ENCODE measurements around the gene TGFBR2. TPM values are rescaled to one million over a fixed set of nuclear protein-coding genes. Genes with fewer than 3 reads are reported as not detected.

TGFBR2 gene
- total RNA-seq, 1 donor from 2014 or later, result 39.9 TPM

DNA sequence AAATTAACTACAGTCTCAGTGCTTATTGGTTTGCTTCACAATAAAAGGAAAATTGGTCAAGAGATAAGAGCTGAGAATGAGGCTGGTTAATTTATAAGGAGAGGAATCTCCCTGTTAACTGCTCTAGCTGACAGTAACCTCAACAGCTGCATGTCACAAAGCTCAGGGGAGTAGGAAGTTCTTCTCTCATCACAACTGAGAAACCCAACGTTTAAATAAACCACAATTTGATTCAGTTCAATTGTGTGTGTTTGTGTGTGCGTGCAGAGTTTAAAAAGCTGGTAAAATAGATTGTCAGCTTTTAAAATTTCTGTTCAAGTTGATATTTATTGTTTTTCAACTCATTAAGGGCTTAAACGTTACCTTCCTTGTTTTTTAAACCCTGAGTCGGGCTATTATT, 3.5 kb upstream of the TGFBR2 start:
- Histone ChIP-seq H3K4me2 (ENCODE audit: low read length) (no peak overlapping the region), H3K36me3 (ENCODE audit: insufficient read depth, low read length) (no peaks in the 10 kb centered on the region), H3K9ac (ENCODE audit: low read length) (no peak overlapping the region), H2AFZ (ENCODE audit: low read depth, low read length) (no peak overlapping the region), H3K79me2 (ENCODE audit: insufficient read depth, low read length) (peaks cover 14% of the 10 kb centered on the region), H3K27me3 (ENCODE audit: insufficient read depth, low read length) (no peaks in the 10 kb centered on the region), H3K4me3 (ENCODE audit: insufficient read depth, low read depth, low read length) (no peak overlapping the region), H3K4me1 (ENCODE audit: insufficient read depth, low read length) (peaks cover 6% of the 10 kb centered on the region), H3K27ac (ENCODE audit: low read depth, low read length) (no peak overlapping the region), H4K20me1 (ENCODE audit: insufficient read depth, low read length) (no peaks in the 10 kb centered on the region), H3K9me3 (ENCODE audit: insufficient read depth, low read depth, low read length) (no peaks in the 10 kb centered on the region)
- no peak overlapping the region for H3K4me3 Mint-ChIP-seq (ENCODE audit: unreplicated experiment)
- peaks cover 18% of the 10 kb centered on the region for H3K4me1 Mint-ChIP-seq (ENCODE audit: low read depth, unreplicated experiment)
- no peaks in the 10 kb centered on the region for H3K27me3 Mint-ChIP-seq (ENCODE audit: low read depth, unreplicated experiment)
- H3K27ac Mint-ChIP-seq (ENCODE audit: unreplicated experiment), result no peak overlapping the region
- FAIRE-seq (no peak), DNase-seq (ENCODE audit: low read depth) (no peak)
- H3K9me3 Mint-ChIP-seq (ENCODE audit: unreplicated experiment), result no peaks in the 10 kb centered on the region
- peaks cover 1% of the 10 kb centered on the region for H3K36me3 Mint-ChIP-seq (ENCODE audit: low read depth, unreplicated experiment)
- TF ChIP-seq CTCF (IDR thresholded peaks at IDR 0.05; ENCODE audit: insufficient read depth, low read depth, low read length) (no peak), EZH2 (IDR thresholded peaks at IDR 0.05; ENCODE audit: insufficient read depth, low read length) (no peak)

DNA sequence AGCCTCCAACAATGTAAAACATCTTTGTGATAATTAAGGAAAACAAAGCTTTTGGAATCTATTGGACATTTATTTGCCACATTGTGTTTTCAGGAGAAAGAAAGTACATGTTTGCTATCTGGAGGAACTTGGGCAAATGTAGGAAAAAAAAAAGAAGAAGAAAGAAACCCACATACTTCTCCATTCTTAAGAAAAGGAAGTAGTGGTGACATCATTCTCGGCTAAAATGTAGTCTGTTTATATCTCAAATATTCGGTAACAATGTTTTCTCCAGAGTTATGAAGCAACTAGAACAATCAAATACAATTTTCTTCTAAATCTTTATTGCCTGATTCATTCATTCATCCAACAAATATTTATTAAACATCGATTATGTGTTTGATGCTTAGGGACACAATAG, 2.3 kb upstream of the TGFBR2 start:
- no peak overlapping the region for H2AFZ ChIP-seq (ENCODE audit: low read depth, low read length)
- Mint-ChIP-seq H3K27ac (ENCODE audit: unreplicated experiment) (no peak overlapping the region), H3K9me3 (ENCODE audit: unreplicated experiment) (no peaks in the 10 kb centered on the region), H3K4me3 (ENCODE audit: unreplicated experiment) (no peak overlapping the region), H3K4me1 (ENCODE audit: low read depth, unreplicated experiment) (peaks cover 24% of the 10 kb centered on the region), H3K27me3 (ENCODE audit: low read depth, unreplicated experiment) (no peaks in the 10 kb centered on the region), H3K36me3 (ENCODE audit: low read depth, unreplicated experiment) (peaks cover 1% of the 10 kb centered on the region)
- H3K36me3 ChIP-seq (ENCODE audit: insufficient read depth, low read length), result no peaks in the 10 kb centered on the region
- H3K9me3 ChIP-seq (ENCODE audit: insufficient read depth, low read depth, low read length), result no peaks in the 10 kb centered on the region
- peaks cover 8% of the 10 kb centered on the region for H4K20me1 ChIP-seq (ENCODE audit: insufficient read depth, low read length)
- H3K4me3 ChIP-seq (ENCODE audit: insufficient read depth, low read depth, low read length), result no peak overlapping the region
- peaks cover 6% of the 10 kb centered on the region for H3K4me1 ChIP-seq (ENCODE audit: insufficient read depth, low read length)
- no peak overlapping the region for H3K9ac ChIP-seq (ENCODE audit: low read length)
- TF ChIP-seq CTCF (IDR thresholded peaks at IDR 0.05; ENCODE audit: insufficient read depth, low read depth, low read length), result no peak
- TF ChIP-seq EZH2 (IDR thresholded peaks at IDR 0.05; ENCODE audit: insufficient read depth, low read length), result no peak
- DNase-seq (ENCODE audit: low read depth), result no peak
- H3K27ac ChIP-seq (ENCODE audit: low read depth, low read length), result no peak overlapping the region
- no peak overlapping the region for H3K4me2 ChIP-seq (ENCODE audit: low read length)
- FAIRE-seq, result peak; percentile 26
- peaks cover 25% of the 10 kb centered on the region for H3K79me2 ChIP-seq (ENCODE audit: insufficient read depth, low read length)
- no peaks in the 10 kb centered on the region for H3K27me3 ChIP-seq (ENCODE audit: insufficient read depth, low read length)

GRCh38 chr3:30604558-30604957, 1.8 kb upstream of the TGFBR2 start:
- Mint-ChIP-seq H3K4me3 (ENCODE audit: unreplicated experiment) (no peak overlapping the region), H3K9me3 (ENCODE audit: unreplicated experiment) (no peaks in the 10 kb centered on the region), H3K36me3 (ENCODE audit: low read depth, unreplicated experiment) (peaks cover 1% of the 10 kb centered on the region), H3K27me3 (ENCODE audit: low read depth, unreplicated experiment) (no peaks in the 10 kb centered on the region), H3K27ac (ENCODE audit: unreplicated experiment) (no peak overlapping the region), H3K4me1 (ENCODE audit: low read depth, unreplicated experiment) (peaks cover 25% of the 10 kb centered on the region)
- Histone ChIP-seq H3K4me3 (ENCODE audit: insufficient read depth, low read depth, low read length) (no peak overlapping the region), H3K27ac (ENCODE audit: low read depth, low read length) (no peak overlapping the region), H3K36me3 (ENCODE audit: insufficient read depth, low read length) (no peaks in the 10 kb centered on the region), H3K9ac (ENCODE audit: low read length) (no peak overlapping the region), H3K27me3 (ENCODE audit: insufficient read depth, low read length) (no peaks in the 10 kb centered on the region), H3K4me2 (ENCODE audit: low read length) (no peak overlapping the region), H4K20me1 (ENCODE audit: insufficient read depth, low read length) (peaks cover 9% of the 10 kb centered on the region), H2AFZ (ENCODE audit: low read depth, low read length) (no peak overlapping the region), H3K9me3 (ENCODE audit: insufficient read depth, low read depth, low read length) (no peaks in the 10 kb centered on the region), H3K79me2 (ENCODE audit: insufficient read depth, low read length) (peaks cover 30% of the 10 kb centered on the region), H3K4me1 (ENCODE audit: insufficient read depth, low read length) (peaks cover 6% of the 10 kb centered on the region)
- DNase-seq (ENCODE audit: low read depth) (no peak), FAIRE-seq (peak; percentile 5)
- no peak for TF ChIP-seq EZH2 (IDR thresholded peaks at IDR 0.05; ENCODE audit: insufficient read depth, low read length)
